A673 (cell line): ENCODE measurements around the gene APOO.

Experiments used
- CTCF ChIP-seq: fragments of 300-800, 200-600 bp; sonication (generic); conservative IDR thresholded peaks from 2 replicates; pipeline ENCODE4 v1.5.1; 2017; ENCODE audit warnings: low read depth, mild to moderate bottlenecking, antibody characterized with exemption, low read length, moderate library complexity, mixed read lengths
- EZH2 ChIP-seq: fragments of 200-600 bp; sonication (generic); IDR thresholded peaks from 2 replicates; pipeline ENCODE4 v1.6.1; 2017; ENCODE audit warnings: borderline replicate concordance, low read depth, mild to moderate bottlenecking, mixed read lengths, antibody characterized with exemption, low read length; ENCODE audit not compliant: poor library complexity, severe bottlenecking

DNA sequence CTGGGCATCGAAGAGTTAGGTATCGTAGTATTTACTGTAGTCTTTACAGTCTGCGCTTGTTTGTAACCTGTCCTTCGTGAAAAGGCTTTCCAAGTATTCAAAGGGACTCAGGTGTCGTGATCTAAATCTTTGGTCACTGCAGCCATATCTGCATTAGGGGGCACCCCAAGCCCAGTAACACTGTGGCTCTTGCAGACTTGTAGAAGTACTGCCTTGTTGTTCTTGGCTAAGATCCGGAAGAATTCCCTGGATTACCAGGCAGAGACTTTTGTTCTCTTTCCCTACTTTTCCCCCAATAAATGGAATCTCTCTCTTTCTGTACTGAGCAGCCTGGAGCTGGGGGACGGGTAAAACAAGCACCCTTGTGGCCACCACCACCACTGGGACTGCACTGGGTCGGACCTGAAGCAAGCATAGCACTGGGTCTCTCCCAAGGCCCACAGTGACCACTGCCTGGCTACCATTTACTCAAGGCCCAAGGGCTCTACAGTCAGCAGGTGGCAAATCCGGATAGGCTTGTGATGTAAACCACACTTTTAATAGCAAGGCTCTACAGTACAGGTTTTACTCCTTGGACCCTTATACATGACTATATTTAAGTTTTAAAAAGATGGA, 12.1 kb upstream of the APOO start:
- TF ChIP-seq CTCF, result no peak
- no peak for TF ChIP-seq EZH2
